ENCODE results near the gene GIPC3. TPM values are rescaled to one million over a fixed set of nuclear protein-coding genes. Genes with fewer than 3 reads are reported as not detected.

GIPC3 gene
- total RNA-seq, 2 experiments from 2014 or later, result 1.1 TPM

GRCh38 chr19:3543150-3544057 is 41.9 kb upstream of the GIPC3 start:
- Histone ChIP-seq H3K4me1 (ENCODE audit: insufficient read depth, low read length) (peaks cover 18% of the 10 kb centered on the region), H3K27me3 (ENCODE audit: control insufficient read depth in 1 of 2, insufficient read depth in 2 of 2, low read length in 2 of 2) (no peaks in the 10 kb centered on the region), H3K9me3 (ENCODE audit: control insufficient read depth in 1 of 2, insufficient read depth in 1 of 2, low read length in 2 of 2) (peaks cover 0 to 10% of the 10 kb centered on the region in 2 experiments), H3K36me3 (ENCODE audit: insufficient read depth, low read length) (peaks cover 36% of the 10 kb centered on the region), H3K4me3 (ENCODE audit: low read length) (no peak overlapping the region), H3K27ac (ENCODE audit: low read depth in 1 of 2, low read length in 2 of 2) (no peak overlapping the region)
- Mint-ChIP-seq H3K4me3 (no peak overlapping the region), H3K4me1 (ENCODE audit: low read depth) (peaks cover 11% of the 10 kb centered on the region), H3K36me3 (ENCODE audit: low read depth) (peaks cover 26% of the 10 kb centered on the region), H3K9me3 (no peaks in the 10 kb centered on the region), H3K27me3 (no peaks in the 10 kb centered on the region), H3K27ac (no peak overlapping the region)
- DNase-seq, result peak in 1 of 14 experiments; percentile 39
- TF ChIP-seq, protein P1, sequence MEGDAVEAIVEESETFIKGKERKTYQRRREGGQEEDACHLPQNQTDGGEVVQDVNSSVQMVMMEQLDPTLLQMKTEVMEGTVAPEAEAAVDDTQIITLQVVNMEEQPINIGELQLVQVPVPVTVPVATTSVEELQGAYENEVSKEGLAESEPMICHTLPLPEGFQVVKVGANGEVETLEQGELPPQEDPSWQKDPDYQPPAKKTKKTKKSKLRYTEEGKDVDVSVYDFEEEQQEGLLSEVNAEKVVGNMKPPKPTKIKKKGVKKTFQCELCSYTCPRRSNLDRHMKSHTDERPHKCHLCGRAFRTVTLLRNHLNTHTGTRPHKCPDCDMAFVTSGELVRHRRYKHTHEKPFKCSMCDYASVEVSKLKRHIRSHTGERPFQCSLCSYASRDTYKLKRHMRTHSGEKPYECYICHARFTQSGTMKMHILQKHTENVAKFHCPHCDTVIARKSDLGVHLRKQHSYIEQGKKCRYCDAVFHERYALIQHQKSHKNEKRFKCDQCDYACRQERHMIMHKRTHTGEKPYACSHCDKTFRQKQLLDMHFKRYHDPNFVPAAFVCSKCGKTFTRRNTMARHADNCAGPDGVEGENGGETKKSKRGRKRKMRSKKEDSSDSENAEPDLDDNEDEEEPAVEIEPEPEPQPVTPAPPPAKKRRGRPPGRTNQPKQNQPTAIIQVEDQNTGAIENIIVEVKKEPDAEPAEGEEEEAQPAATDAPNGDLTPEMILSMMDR (IDR thresholded peaks at IDR 0.05), result no peak
- ChIA-PET CTCF (no interaction called here), POLR2A (interaction anchor here (2.7 kb wide), 1 partner anchor 11 kb away, joined by 19 read pairs; no protein-coding TSS in a partner anchor)
- ATAC-seq (ENCODE audit: poor library complexity), result no peak
- intact Hi-C loops (cut with DNase I, micrococcal nuclease), result loop anchor here (2.0 kb wide), 2 partner anchors 75 to 163 kb away; no protein-coding TSS in a partner anchor

GRCh38 chr19:3544058-3544376 is 41.3 kb upstream of the GIPC3 start:
- ATAC-seq (ENCODE audit: poor library complexity) (no peak), DNase-seq (peak in 1 of 14 experiments; percentile 32)
- H3K9me3 ChIP-seq (ENCODE audit: control insufficient read depth in 1 of 2, insufficient read depth in 1 of 2, low read length in 2 of 2), result peaks cover 0 to 6% of the 10 kb centered on the region in 2 experiments
- peaks cover 11% of the 10 kb centered on the region for H3K4me1 Mint-ChIP-seq (ENCODE audit: low read depth)
- CTCF ChIA-PET, result interaction anchor here (1.1 kb wide), 1 partner anchor 30 kb away, joined by 3 read pairs; no protein-coding TSS in a partner anchor
- no peaks in the 10 kb centered on the region for H3K9me3 Mint-ChIP-seq
- peaks cover 41% of the 10 kb centered on the region for H3K36me3 ChIP-seq (ENCODE audit: insufficient read depth, low read length)
- H3K27me3 Mint-ChIP-seq, result no peaks in the 10 kb centered on the region
- no peaks in the 10 kb centered on the region for H3K27me3 ChIP-seq (ENCODE audit: control insufficient read depth in 1 of 2, insufficient read depth in 2 of 2, low read length in 2 of 2)
- no peak overlapping the region for H3K27ac ChIP-seq (ENCODE audit: low read depth in 1 of 2, low read length in 2 of 2)
- POLR2A ChIA-PET, result interaction anchor here (2.7 to 3.7 kb wide), 2 partner anchors 10 to 13 kb away, joined by 19 to 21 read pairs; partner anchors contain the start of gene MFSD12
- H3K36me3 Mint-ChIP-seq (ENCODE audit: low read depth), result peaks cover 29% of the 10 kb centered on the region
- intact Hi-C loops (cut with DNase I, micrococcal nuclease), result loop anchor here (2.0 kb wide), 2 partner anchors 75 to 163 kb away; no protein-coding TSS in a partner anchor
- H3K27ac Mint-ChIP-seq, result no peak overlapping the region
- peaks cover 21% of the 10 kb centered on the region for H3K4me1 ChIP-seq (ENCODE audit: insufficient read depth, low read length)
- no peak overlapping the region for H3K4me3 Mint-ChIP-seq
- TF ChIP-seq, protein P1 (IDR thresholded peaks at IDR 0.05), result no peak
- H3K4me3 ChIP-seq (ENCODE audit: low read length), result no peak overlapping the region

DNA sequence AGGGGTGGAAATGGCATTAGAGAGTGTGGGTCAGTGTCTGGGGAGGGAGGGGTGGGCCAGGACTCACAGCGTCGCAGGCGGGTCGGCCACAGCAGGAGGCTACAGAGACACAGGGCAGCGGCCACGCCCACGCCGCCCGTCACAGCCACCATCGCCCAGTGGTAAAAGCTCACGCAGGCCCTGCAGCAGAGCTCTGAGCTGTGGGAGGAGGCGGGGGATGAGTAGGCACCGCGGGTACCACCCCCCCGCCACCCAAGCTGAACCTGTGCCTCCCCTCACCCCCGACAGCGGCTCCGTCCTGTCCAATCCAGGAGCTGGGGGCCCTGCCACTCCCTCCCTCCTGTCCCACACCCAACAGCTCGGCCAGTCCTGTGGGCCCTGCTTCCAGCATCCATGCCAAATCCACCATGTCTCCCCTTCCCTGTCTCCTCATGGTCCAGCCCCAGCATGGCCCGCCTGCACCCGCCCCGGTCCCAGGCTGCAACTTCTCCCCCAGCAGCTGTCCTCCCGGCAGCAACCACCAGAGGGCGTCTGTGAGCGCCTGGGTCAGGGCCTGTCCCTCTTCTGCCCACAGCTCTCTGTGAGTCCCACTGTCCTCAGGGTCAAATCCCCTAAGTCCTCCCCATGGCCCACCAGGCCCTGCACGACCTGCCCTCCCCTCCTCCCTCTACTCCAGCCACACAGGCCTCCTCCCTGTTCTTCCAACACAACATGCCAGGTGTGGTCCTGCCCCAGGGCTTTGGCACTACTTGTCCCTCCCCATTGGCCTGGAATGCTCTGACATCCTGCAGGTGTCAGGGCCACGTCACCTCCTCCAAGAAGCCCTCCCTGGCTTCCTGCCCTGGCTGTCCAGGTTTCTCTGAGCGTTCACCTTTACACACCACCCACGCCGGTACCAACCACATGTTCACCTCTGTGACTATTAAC is 40.3 kb upstream of the GIPC3 start:
- CTCF ChIA-PET, result interaction anchor here (0.6 to 1.9 kb wide), 13 partner anchors 9 to 172 kb away, joined by 3 to 33 read pairs (median 4); partner anchors contain the start of genes GIPC3 and MFSD12
- DNase-seq (peak; percentile 64 to 88 (median 77)), ATAC-seq (ENCODE audit: poor library complexity) (peak; percentile 74)
- H3K27me3 Mint-ChIP-seq, result no peaks in the 10 kb centered on the region
- peaks cover 21% of the 10 kb centered on the region for H3K4me1 ChIP-seq (ENCODE audit: insufficient read depth, low read length)
- no peaks in the 10 kb centered on the region for H3K9me3 ChIP-seq (ENCODE audit: control insufficient read depth in 1 of 2, insufficient read depth in 1 of 2, low read length in 2 of 2)
- POLR2A ChIA-PET, result interaction anchor here (0.9 to 3.7 kb wide), 4 partner anchors 9 to 44 kb away, joined by 3 to 21 read pairs (median 12); partner anchors contain the start of genes DOHH, HMG20B and MFSD12
- no peaks in the 10 kb centered on the region for H3K9me3 Mint-ChIP-seq
- TF ChIP-seq, protein P1 (IDR thresholded peaks at IDR 0.05), result peak; percentile 94
- no peak overlapping the region for H3K27ac ChIP-seq (ENCODE audit: low read depth in 1 of 2, low read length in 2 of 2)
- no peaks in the 10 kb centered on the region for H3K27me3 ChIP-seq (ENCODE audit: control insufficient read depth in 1 of 2, insufficient read depth in 2 of 2, low read length in 2 of 2)
- peak overlapping the region; percentile 33 for H3K27ac Mint-ChIP-seq
- H3K36me3 ChIP-seq (ENCODE audit: insufficient read depth, low read length), result peaks cover 41% of the 10 kb centered on the region
- intact Hi-C loops (cut with DNase I, micrococcal nuclease), result loop anchor here (1.0 to 5.0 kb wide), 6 partner anchors 38 to 162 kb away; partner anchors contain the start of genes FZR1 (in 1 of the 2), GIPC3 (in 1 of the 2) and TBXA2R (in 1 of the 2)
- no peak overlapping the region for H3K4me3 Mint-ChIP-seq
- H3K36me3 Mint-ChIP-seq (ENCODE audit: low read depth), result peaks cover 24% of the 10 kb centered on the region
- peaks cover 11% of the 10 kb centered on the region for H3K4me1 Mint-ChIP-seq (ENCODE audit: low read depth)
- H3K4me3 ChIP-seq (ENCODE audit: low read length), result no peak overlapping the region

All from CD4-positive, alpha-beta T cell (primary cell).